H9 (cell line): ENCODE measurements around the gene OPHN1. TPM values are rescaled to one million over a fixed set of nuclear protein-coding genes. Genes with fewer than 3 reads are reported as not detected.
A peak's percentile ranks its signal among the peaks of the same experiment; 100 is the strongest.
"Not testable (repeated sequence)": the region's sequence is repeated elsewhere in the genome, so short reads cannot be mapped to it uniquely, and the experiment has no call there.

Experiments
- DNase-seq: peaks from one replicate; pipeline ENCODE4 v3.0.0-alpha.2; 2017
- H2AFZ ChIP-seq: one replicate; pipeline ENCODE4 v1.6.1; 2013; ENCODE audit warnings: mild to moderate bottlenecking, low read length, control low read depth, moderate library complexity
- H2AK5ac ChIP-seq: 2 replicates; pipeline ENCODE4 v1.6.1; 2013; ENCODE audit warnings: low read length, control low read depth, mixed read lengths; ENCODE audit not compliant: insufficient read length
- H2BK120ac ChIP-seq: one replicate; pipeline ENCODE4 v1.6.1; 2013; ENCODE audit warnings: low read depth, mild to moderate bottlenecking, low read length, control low read depth, inconsistent platforms; ENCODE audit not compliant: poor library complexity, severe bottlenecking
- H2BK12ac ChIP-seq: 2 replicates; pipeline ENCODE4 v1.6.1; 2013; ENCODE audit warnings: low read length, control low read depth, mixed read lengths, low read depth; ENCODE audit not compliant: insufficient read length
- H2BK15ac ChIP-seq: 2 replicates; pipeline ENCODE4 v1.6.1; 2013; ENCODE audit warnings: low read depth, low read length, control low read depth
- H2BK20ac ChIP-seq: one replicate; pipeline ENCODE4 v1.6.1; 2013; ENCODE audit warnings: low read depth, mild to moderate bottlenecking, low read length, control low read depth, inconsistent platforms; ENCODE audit not compliant: poor library complexity, severe bottlenecking
- H2BK5ac ChIP-seq: 2 replicates; pipeline ENCODE4 v1.6.1; 2013; ENCODE audit warnings: low read length, control low read depth, mixed read lengths; ENCODE audit not compliant: insufficient read length
- H3K14ac ChIP-seq: 2 replicates; pipeline ENCODE4 v1.6.1; 2013; ENCODE audit warnings: low read length, control low read depth; ENCODE audit not compliant: insufficient read depth
- H3K18ac ChIP-seq: 2 replicates; pipeline ENCODE4 v1.6.1; 2013; ENCODE audit warnings: low read depth, mild to moderate bottlenecking, mixed read lengths, low read length, control low read depth; ENCODE audit not compliant: insufficient read length
- H3K23ac ChIP-seq: 2 replicates; pipeline ENCODE4 v1.6.1; 2013; ENCODE audit warnings: low read length, control low read depth, mixed read lengths, low read depth; ENCODE audit not compliant: insufficient read length
- H3K23me2 ChIP-seq: 2 replicates; pipeline ENCODE4 v1.6.1; 2013; ENCODE audit warnings: low read depth, mild to moderate bottlenecking, mixed read lengths, low read length, control low read depth; ENCODE audit not compliant: insufficient read length, poor library complexity, severe bottlenecking
- H3K27ac ChIP-seq: 2 replicates; pipeline ENCODE4 v1.5.1; 2013; ENCODE audit warnings: low read length, control low read depth, mixed read lengths, low read depth; ENCODE audit not compliant: insufficient read length
- H3K27me3 ChIP-seq: 2 replicates; pipeline ENCODE4 v1.6.1; 2013; ENCODE audit warnings: low read length, control low read depth, inconsistent platforms; ENCODE audit not compliant: insufficient read depth
- H3K4ac ChIP-seq: 2 replicates; pipeline ENCODE4 v1.6.1; 2013; ENCODE audit warnings: low read depth, mild to moderate bottlenecking, control low read depth, inconsistent platforms, low read length, moderate library complexity
- H3K4me1 ChIP-seq: 2 replicates; pipeline ENCODE4 v1.6.1; 2013; ENCODE audit warnings: low read length, control low read depth, inconsistent platforms; ENCODE audit not compliant: insufficient read depth
- H3K4me2 ChIP-seq: 2 replicates; pipeline ENCODE4 v1.6.1; 2013; ENCODE audit warnings: low read length, control low read depth, mixed read lengths; ENCODE audit not compliant: insufficient read length, insufficient read depth
- H3K56ac ChIP-seq: 2 replicates; pipeline ENCODE4 v1.6.1; 2013; ENCODE audit warnings: low read depth, mild to moderate bottlenecking, mixed read lengths, low read length, control low read depth; ENCODE audit not compliant: insufficient read length
- H3K79me1 ChIP-seq: 2 replicates; pipeline ENCODE4 v1.6.1; 2013; ENCODE audit warnings: low read depth, mild to moderate bottlenecking, moderate library complexity, low read length, control low read depth, inconsistent platforms; ENCODE audit not compliant: insufficient read depth, poor library complexity, severe bottlenecking
- H3K79me2 ChIP-seq: 2 replicates; pipeline ENCODE4 v1.6.1; 2013; ENCODE audit warnings: low read length, control low read depth, inconsistent platforms; ENCODE audit not compliant: insufficient read depth
- H3K9ac ChIP-seq: 2 replicates; pipeline ENCODE4 v1.6.1; 2013; ENCODE audit warnings: low read length, control low read depth, mixed read lengths; ENCODE audit not compliant: insufficient read length; ENCODE audit errors: extremely low read depth
- H3K9me3 ChIP-seq: one replicate; pipeline ENCODE4 v1.6.1; 2013; ENCODE audit warnings: low read depth, low read length, inconsistent platforms; ENCODE audit not compliant: control insufficient read depth
- H3T11ph ChIP-seq: one replicate; pipeline ENCODE4 v1.6.1; 2013; ENCODE audit warnings: mild to moderate bottlenecking, low read length, control low read depth, inconsistent platforms
- H4K20me1 ChIP-seq: one replicate; pipeline ENCODE4 v1.6.1; 2013; ENCODE audit not compliant: control insufficient read depth, insufficient read length, insufficient read depth
- H4K5ac ChIP-seq: 2 replicates; pipeline ENCODE4 v1.6.1; 2013; ENCODE audit warnings: low read depth, mild to moderate bottlenecking, mixed read lengths, low read length, control low read depth; ENCODE audit not compliant: insufficient read length
- H4K8ac ChIP-seq: replicated peaks from 2 replicates; pipeline ENCODE4 v1.6.1; 2013; ENCODE audit warnings: low read length, control low read depth, mixed read lengths, low read depth; ENCODE audit not compliant: insufficient read length
- H4K91ac ChIP-seq: 2 replicates; pipeline ENCODE4 v1.6.1; 2013; ENCODE audit warnings: low read depth, mild to moderate bottlenecking, moderate library complexity, mixed read lengths, low read length, control low read depth; ENCODE audit not compliant: insufficient read length
- H3K27ac Mint-ChIP-seq, 3 experiments: 2 replicates in 2 of 3; 3 replicates in 1 of 3; pipeline ENCODE4 v1.8.0; 2020 to 2021; ENCODE audit warnings: mixed read lengths in 3 of 3, mild to moderate bottlenecking in 1 of 3, moderate library complexity in 1 of 3
- H3K27me3 Mint-ChIP-seq: 2 replicates; pipeline ENCODE4 v1.8.0; 2021; ENCODE audit warnings: low read depth, mild to moderate bottlenecking, moderate library complexity, mixed read lengths
- H3K36me3 Mint-ChIP-seq, 3 experiments: 2 replicates in 2 of 3; 3 replicates in 1 of 3; pipeline ENCODE4 v1.8.0; 2020 to 2021; ENCODE audit warnings: low read depth in 3 of 3, mixed read lengths in 3 of 3; ENCODE audit not compliant: insufficient read depth in 1 of 3
- H3K4me1 Mint-ChIP-seq, 2 experiments: 2 replicates each; pipeline ENCODE4 v1.8.0; 2020; ENCODE audit warnings: mixed read lengths in 2 of 2
- H3K4me3 Mint-ChIP-seq, 2 experiments: 2 replicates in 1 of 2; 3 replicates in 1 of 2; pipeline ENCODE4 v1.8.0; 2020 to 2021; ENCODE audit warnings: mild to moderate bottlenecking in 2 of 2, mixed read lengths in 2 of 2, moderate library complexity in 1 of 2
- H3K9me3 Mint-ChIP-seq, 2 experiments: 2 replicates in 1 of 2; 3 replicates in 1 of 2; pipeline ENCODE4 v1.8.0; 2020; ENCODE audit warnings: mild to moderate bottlenecking in 2 of 2, mixed read lengths in 2 of 2, moderate library complexity in 1 of 2
- CTCF ChIP-seq: fragments of 200-600 bp; sonication (generic); conservative IDR thresholded peaks from 3 replicates; pipeline ENCODE4 v1.8.0; 2021; ENCODE audit warnings: antibody characterized with exemption, mild to moderate bottlenecking
- WGBS: extraction: QIAGEN DNeasy Blood & Tissue Kit; methylation state at CpG from one replicate; pipeline ENCODE4 v1.1.7; 2013; ENCODE audit warnings: missing lambda C conversion rate, low lambda C conversion rate, mixed read lengths; ENCODE audit not compliant: insufficient read length; ENCODE audit errors: extremely low coverage; 5-methylcytosine and 5-hydroxymethylcytosine counted together
- total RNA-seq: library from RNA; stranded (reverse); gene quantifications from 2 replicates; pipeline ENCODE4 v1.2.1, GENCODE V29; 2021

Gene OPHN1
- total RNA-seq, 1 experiment from 2014 or later: 1.5 TPM

- no peak overlapping the region for H3K14ac ChIP-seq
- H4K5ac ChIP-seq: no peak overlapping the region
- H3K79me2 ChIP-seq: no peaks in the 10 kb centered on the region
- Mint-ChIP-seq H3K36me3 (no peaks in the 10 kb centered on the region), H3K4me1 (peaks cover 8 to 12% of the 10 kb centered on the region in 2 experiments; a peak in 3 of 4 replicates), H3K27me3 (no peaks in the 10 kb centered on the region), H3K9me3 (peaks cover 32 to 46% of the 10 kb centered on the region in 2 experiments), H3K27ac (peak overlapping the region in 1 of 3 experiments; percentile 52; a peak in 2 of 7 replicates), H3K4me3 (no peak overlapping the region; a peak in 1 of 5 replicates)
- no peak overlapping the region for H4K91ac ChIP-seq
- no peaks in the 10 kb centered on the region for H3K79me1 ChIP-seq
- H2BK12ac ChIP-seq: no peak overlapping the region
- H2BK20ac ChIP-seq: no peak overlapping the region
- H2AFZ ChIP-seq: no peak overlapping the region
- no peak overlapping the region for H3K27ac ChIP-seq
- H2BK5ac ChIP-seq: no peak overlapping the region
- no peak overlapping the region for H3T11ph ChIP-seq
- H3K23ac ChIP-seq: no peak overlapping the region
- no peak overlapping the region for H2BK120ac ChIP-seq
- H3K27me3 ChIP-seq: no peaks in the 10 kb centered on the region
- H2AK5ac ChIP-seq: no peak overlapping the region
- no peak overlapping the region for H3K56ac ChIP-seq
- H3K4me2 ChIP-seq: no peak overlapping the region
- no peaks in the 10 kb centered on the region for H4K20me1 ChIP-seq
- WGBS: no CpG with 5 or more reads among the region's 4 CpGs
- no peak overlapping the region for H2BK15ac ChIP-seq
- no peak overlapping the region for H3K18ac ChIP-seq
- no peak for TF ChIP-seq CTCF
- H3K23me2 ChIP-seq: no peaks in the 10 kb centered on the region
- H3K4ac ChIP-seq: no peak overlapping the region
- H3K4me1 ChIP-seq: no peaks in the 10 kb centered on the region
- DNase-seq: no peak
- no peak overlapping the region for H3K9ac ChIP-seq
- H4K8ac ChIP-seq: no peak overlapping the region
- peaks cover 8% of the 10 kb centered on the region for H3K9me3 ChIP-seq
Observed at GRCh38 chrX:68332201-68332731, 101.0 kb downstream of the OPHN1 start.

DNA sequence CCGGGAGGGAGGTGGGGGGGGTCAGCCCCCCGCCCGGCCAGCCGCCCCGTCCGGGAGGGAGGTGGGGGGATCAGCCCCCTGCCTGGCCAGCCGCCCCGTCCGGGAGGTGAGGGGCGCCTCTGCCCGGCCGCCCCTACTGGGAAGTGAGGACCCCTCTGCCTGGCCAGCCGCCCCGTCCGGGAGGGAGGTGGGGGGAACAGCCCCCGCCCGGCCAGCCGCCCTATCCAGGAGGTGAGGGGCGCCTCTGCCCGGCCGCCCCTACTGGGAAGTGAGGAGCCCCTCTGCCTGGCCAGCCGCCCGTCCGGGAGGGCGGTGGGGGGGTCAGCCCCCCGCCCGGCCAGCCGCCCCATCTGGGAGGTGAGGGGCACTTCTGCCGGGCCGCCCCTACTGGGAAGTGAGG, 106.5 kb downstream of the OPHN1 start:
- not testable (repeated sequence) for H4K8ac ChIP-seq, H2AK5ac ChIP-seq, H2BK12ac ChIP-seq, H3K4me3 Mint-ChIP-seq, H3K4ac ChIP-seq, H3K79me2 ChIP-seq, H2AFZ ChIP-seq, H3T11ph ChIP-seq, H3K4me1 ChIP-seq, H3K27me3 Mint-ChIP-seq, H3K79me1 ChIP-seq, DNase-seq, H2BK15ac ChIP-seq, H4K91ac ChIP-seq, H2BK20ac ChIP-seq, H3K14ac ChIP-seq, H4K5ac ChIP-seq, H3K56ac ChIP-seq, H3K27ac Mint-ChIP-seq, H3K36me3 Mint-ChIP-seq, H3K23ac ChIP-seq, H3K27me3 ChIP-seq, H3K27ac ChIP-seq, H2BK120ac ChIP-seq, H3K4me2 ChIP-seq, H3K18ac ChIP-seq, H3K4me1 Mint-ChIP-seq, H3K23me2 ChIP-seq, H3K9ac ChIP-seq, H4K20me1 ChIP-seq, H2BK5ac ChIP-seq
- no CpG with 5 or more reads among the region's 30 CpGs for WGBS
- H3K9me3 Mint-ChIP-seq: peaks cover 40 to 41% of the 10 kb centered on the region in 2 experiments
- H3K9me3 ChIP-seq: peaks cover 15% of the 10 kb centered on the region
